OCI-LY7 (cell line): ENCODE results near the gene ASB13. TPM values are rescaled to one million over a fixed set of nuclear protein-coding genes. Genes with fewer than 3 reads are reported as not detected.

ENCODE experiments used
- BruUV-seq: library from RNA; stranded (reverse); fragments of 400-500 nt; replicated peaks from 2 replicates; lab custom pipeline; 2021; lab: Mats Ljungman, UMichigan
- CTCF ChIA-PET: fragments of 300-600 bp; sonication (Branson Sonifier 250); formaldehyde crosslinking; loops from one replicate; lab custom pipeline; 2022; ENCODE audit warnings: antibody characterized with exemption; ENCODE audit not compliant: unreplicated experiment; lab: Charles Lee
- POLR2A ChIA-PET: fragments of 300-600 bp; sonication (Branson Sonifier 250); formaldehyde crosslinking; loops from one replicate; lab custom pipeline; 2022; ENCODE audit warnings: antibody characterized with exemption; lab: Charles Lee
- DNase-seq: peaks from one replicate; pipeline ENCODE4 v3.0.0-alpha.2; 2015; ENCODE audit warnings: low spot score
- H2AFZ ChIP-seq: fragments of 200-600 bp; sonication (generic), shearing (Covaris generic); 2 replicates; pipeline ENCODE4 v1.6.1; 2014; ENCODE audit warnings: mild to moderate bottlenecking, antibody characterized with exemption, low read length, moderate library complexity
- H3K27ac ChIP-seq: fragments of 200-600 bp; sonication (generic); 2 replicates; pipeline ENCODE4 v1.5.1; 2014; ENCODE audit warnings: mixed run types, low read depth, mild to moderate bottlenecking, moderate library complexity, low read length, inconsistent platforms; ENCODE audit not compliant: poor library complexity, severe bottlenecking
- H3K36me3 ChIP-seq: fragments of 200-600 bp; sonication (generic); 2 replicates; pipeline ENCODE4 v1.6.1; 2014; ENCODE audit warnings: mild to moderate bottlenecking, antibody characterized with exemption, low read length, moderate library complexity, mixed read lengths; ENCODE audit not compliant: insufficient read depth
- H3K4me1 ChIP-seq: fragments of 200-600 bp; sonication (generic); 2 replicates; pipeline ENCODE4 v1.5.1; 2014; ENCODE audit warnings: mild to moderate bottlenecking, low read length; ENCODE audit not compliant: insufficient read depth, poor library complexity, severe bottlenecking
- H3K4me2 ChIP-seq: fragments of 200-600 bp; sonication (generic); 2 replicates; pipeline ENCODE4 v1.6.1; 2014; ENCODE audit warnings: mild to moderate bottlenecking, low read length
- H3K4me3 ChIP-seq: fragments of 200-600 bp; sonication (generic); 2 replicates; pipeline ENCODE4 v1.5.1; 2014; ENCODE audit warnings: mild to moderate bottlenecking, low read depth, low read length; ENCODE audit not compliant: poor library complexity, severe bottlenecking
- H3K79me2 ChIP-seq: fragments of 200-600 bp; sonication (generic); 2 replicates; pipeline ENCODE4 v1.6.1; 2016; ENCODE audit warnings: low read depth, mild to moderate bottlenecking, low read length, moderate library complexity, mixed read lengths; ENCODE audit not compliant: insufficient read depth
- H3K9me2 ChIP-seq: fragments of 200-600 bp; sonication (generic); 2 replicates; pipeline ENCODE4 v1.6.1; 2016; ENCODE audit warnings: mild to moderate bottlenecking, low read length, mixed read lengths; ENCODE audit not compliant: insufficient read depth
- H3K9me3 ChIP-seq: fragments of 200-600 bp; sonication (generic); 2 replicates; pipeline ENCODE4 v1.6.1; 2014; ENCODE audit warnings: mild to moderate bottlenecking, mixed run types, low read length, mixed read lengths
- H4K20me1 ChIP-seq: fragments of 200-600 bp; sonication (generic); 2 replicates; pipeline ENCODE4 v1.6.1; 2014; ENCODE audit warnings: mild to moderate bottlenecking, antibody characterized with exemption, low read length, moderate library complexity, mixed read lengths; ENCODE audit not compliant: insufficient read depth
- CTCF ChIP-seq: fragments of 200-600 bp; sonication (generic); conservative IDR thresholded peaks from 2 replicates; pipeline ENCODE4 v1.5.1; 2014; ENCODE audit warnings: mild to moderate bottlenecking, antibody characterized with exemption, low read length, moderate library complexity, mixed read lengths
- EZH2phosphoT487 ChIP-seq: fragments of 200-600 bp; sonication (generic); IDR thresholded peaks from 2 replicates; pipeline ENCODE4 v1.6.1; 2018; ENCODE audit warnings: low read depth, borderline replicate concordance, mild to moderate bottlenecking, mixed run types, antibody characterized with exemption, low read length, moderate library complexity, mixed read lengths
- intact Hi-C: fragments of 100-400 bp; cut with micrococcal nuclease; formaldehyde crosslinking; loops from one replicate; pipeline ENCODE4 v1.10.0; 2022; ENCODE audit not compliant: unreplicated experiment
- total RNA-seq, 2 experiments: library from RNA; depleted of rRNA in 1 of 2; stranded (reverse); fragments of >200 nt in 1 of 2; shearing (Covaris generic) in 1 of 2; gene quantifications; 2 replicates each; pipeline ENCODE4 v1.2.3, GENCODE V29; 2014 to 2022

The ASB13 gene
- total RNA-seq, 2 experiments from 2014 or later: 25.6 to 108 TPM

DNA sequence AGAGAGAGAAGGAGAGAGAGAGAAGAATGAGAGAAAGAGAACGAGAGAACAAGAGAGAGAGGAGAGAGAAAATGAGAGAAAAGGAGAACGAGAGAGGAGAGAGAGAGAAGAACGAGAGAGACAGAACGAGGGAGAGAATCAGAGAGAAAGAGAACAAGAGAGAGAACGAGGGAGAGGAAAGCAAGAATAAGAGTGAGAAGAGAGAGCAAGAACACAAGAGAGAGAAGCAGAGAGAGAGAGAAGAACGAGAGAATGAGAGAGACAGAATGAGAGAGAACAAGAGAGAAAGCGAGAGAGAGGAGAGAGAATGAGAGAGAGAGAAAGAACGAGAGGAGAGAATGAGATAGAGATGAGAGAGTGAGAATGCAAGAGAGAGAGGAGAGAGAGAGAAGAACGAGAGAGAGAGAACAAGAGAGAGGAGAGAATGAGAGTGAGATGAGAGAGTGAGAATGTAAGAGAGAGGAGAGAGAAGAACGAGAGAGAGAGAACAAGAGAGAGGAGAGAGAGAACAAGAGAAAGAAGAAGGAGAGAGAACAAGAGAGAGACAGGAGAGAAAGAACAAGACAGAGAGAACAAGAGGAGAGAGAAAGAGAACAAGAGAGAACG, 68.2 kb downstream of the ASB13 start:
- ChIA-PET CTCF (no interaction called here), POLR2A (no interaction called here)
- Histone ChIP-seq H3K79me2 (no peaks in the 10 kb centered on the region), H3K36me3 (no peaks in the 10 kb centered on the region), H3K9me3 (no peaks in the 10 kb centered on the region), H4K20me1 (no peaks in the 10 kb centered on the region), H3K27ac (no peak overlapping the region), H3K9me2 (no peaks in the 10 kb centered on the region), H3K4me2 (no peak overlapping the region), H3K4me3 (no peak overlapping the region), H3K4me1 (peaks cover 23% of the 10 kb centered on the region), H2AFZ (no peak overlapping the region)
- DNase-seq: no peak
- no TSS peak for BruUV-seq
- intact Hi-C loops: no loop called here
- TF ChIP-seq EZH2phosphoT487: no peak
- no peak for TF ChIP-seq CTCF

GRCh38 chr10:5596611-5597341, 69.6 kb downstream of the ASB13 start:
- H3K4me2 ChIP-seq: no peak overlapping the region
- intact Hi-C loops: no loop called here
- BruUV-seq: no TSS peak
- no peaks in the 10 kb centered on the region for H4K20me1 ChIP-seq
- POLR2A ChIA-PET: no interaction called here
- no peaks in the 10 kb centered on the region for H3K9me2 ChIP-seq
- no peak overlapping the region for H3K4me3 ChIP-seq
- H2AFZ ChIP-seq: no peak overlapping the region
- CTCF ChIA-PET: interaction anchor here (0.5 kb wide), 1 partner anchor 14 kb away, joined by 3 read pairs; no protein-coding TSS in a partner anchor
- no peak for DNase-seq
- no peak overlapping the region for H3K27ac ChIP-seq
- H3K79me2 ChIP-seq: no peaks in the 10 kb centered on the region
- no peaks in the 10 kb centered on the region for H3K36me3 ChIP-seq
- no peak for TF ChIP-seq CTCF
- no peaks in the 10 kb centered on the region for H3K9me3 ChIP-seq
- peaks cover 23% of the 10 kb centered on the region for H3K4me1 ChIP-seq

DNA sequence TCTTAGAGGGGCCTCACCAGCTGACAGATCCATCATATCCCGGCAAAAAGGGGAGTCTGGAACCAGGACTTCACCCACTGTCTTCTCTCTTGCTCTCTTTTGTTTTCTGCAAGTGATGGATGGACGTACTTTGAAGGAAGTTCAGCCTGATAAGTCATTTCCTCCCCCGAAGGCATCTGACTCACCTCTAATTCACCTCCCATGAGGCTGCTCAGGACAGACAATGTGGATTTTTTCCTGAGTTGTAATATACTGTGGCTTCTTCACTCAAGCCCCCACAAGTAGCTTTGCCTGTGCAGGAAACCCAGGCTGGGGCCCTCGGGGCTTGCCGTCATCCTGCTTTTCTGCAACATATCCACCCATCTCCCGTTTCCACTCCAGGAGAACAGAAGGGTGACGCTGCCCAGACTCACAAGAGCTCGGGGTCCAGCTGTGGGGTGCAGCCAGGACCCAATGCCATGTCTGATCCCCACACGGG, 70.4 kb downstream of the ASB13 start:
- Histone ChIP-seq H3K4me2 (no peak overlapping the region), H3K4me1 (peaks cover 28% of the 10 kb centered on the region), H3K36me3 (no peaks in the 10 kb centered on the region), H3K9me3 (no peaks in the 10 kb centered on the region), H3K27ac (no peak overlapping the region), H3K79me2 (no peaks in the 10 kb centered on the region), H4K20me1 (no peaks in the 10 kb centered on the region), H3K9me2 (no peaks in the 10 kb centered on the region), H3K4me3 (no peak overlapping the region), H2AFZ (no peak overlapping the region)
- BruUV-seq: no TSS peak
- DNase-seq: no peak
- ChIA-PET CTCF (no interaction called here), POLR2A (interaction anchor here (2.5 kb wide), 1 partner anchor 11 kb away, joined by 13 read pairs; no protein-coding TSS in a partner anchor)
- intact Hi-C loops: no loop called here
- TF ChIP-seq CTCF (no peak), EZH2phosphoT487 (no peak)
